Mammary epithelial cell (primary cell): ENCODE measurements around the gene TBC1D22A.

Source experiments
- CTCF ChIP-seq, 2 donors: IDR thresholded peaks in 1 of 2; conservative IDR thresholded peaks in 1 of 2; 2 replicates each; pipeline ENCODE4 v1.5.1; 2011 to 2012; ENCODE audit warnings: inconsistent platforms in 2 of 2, low read length in 2 of 2, mild to moderate bottlenecking in 2 of 2, control low read depth in 1 of 2, low read depth in 1 of 2; ENCODE audit not compliant: insufficient read depth in 1 of 2; ENCODE audit errors: extremely low read depth in 1 of 2
- EZH2 ChIP-seq: IDR thresholded peaks from 2 replicates; pipeline ENCODE4 v1.6.1; 2012; ENCODE audit warnings: low read length, inconsistent platforms, borderline replicate concordance

GRCh38 chr22:47174671-47175112 lies 412.2 kb downstream of the TBC1D22A start:
- TF ChIP-seq CTCF (conservative IDR thresholded peaks at IDR 0.05 in 1 of 2, IDR thresholded peaks at IDR 0.05 in 1 of 2; ENCODE audit: extremely low read depth in 1 of 2, insufficient read depth in 1 of 2, low read depth in 1 of 2, low read length in 2 of 2) (no peak), EZH2 (no peak)
